H1 (cell line): ENCODE results near the gene ARID1B. TPM values are rescaled to one million over a fixed set of nuclear protein-coding genes. Genes with fewer than 3 reads are reported as not detected.

Experiments used
- CTCF ChIA-PET: fragments of 300-600 bp; sonication (Branson Sonifier 250); formaldehyde crosslinking; loops from one replicate; lab custom pipeline; 2021; ENCODE audit not compliant: partially characterized antibody; lab: Charles Lee
- POLR2A ChIA-PET: fragments of 300-600 bp; sonication (Branson Sonifier 250); formaldehyde crosslinking; loops from one replicate; lab custom pipeline; 2021; ENCODE audit warnings: inconsistent platforms; ENCODE audit not compliant: partially characterized antibody; lab: Charles Lee
- DNase-seq, 2 experiments: peaks; one replicate each; pipeline versions ENCODE4 v3.0.0 to v3.0.0-alpha.2; 2010 to 2022; ENCODE audit warnings: low spot score in 2 of 2, low read depth in 1 of 2, mixed read lengths in 1 of 2
- FAIRE-seq: peaks from 2 replicates; lab custom pipeline; 2011; peaks lifted over from hg19 to GRCh38; lab: Jason Lieb, UNC
- H2AFZ ChIP-seq: 2 replicates; pipeline ENCODE4 v1.8.1; 2012; ENCODE audit warnings: low read length, inconsistent platforms
- H2AK5ac ChIP-seq: 2 replicates; pipeline ENCODE4 v1.6.1; 2013; ENCODE audit warnings: low read depth, low read length
- H2BK120ac ChIP-seq: replicated peaks from 2 replicates; pipeline ENCODE3; 2013; ENCODE audit warnings: low read depth, low read length, inconsistent platforms
- H2BK12ac ChIP-seq: 2 replicates; pipeline ENCODE4 v1.6.1; 2013; ENCODE audit warnings: low read depth, low read length
- H2BK15ac ChIP-seq: 2 replicates; pipeline ENCODE4 v1.6.1; 2013; ENCODE audit warnings: low read length
- H2BK20ac ChIP-seq: 2 replicates; pipeline ENCODE4 v1.6.1; 2013; ENCODE audit warnings: low read length
- H2BK5ac ChIP-seq: 2 replicates; pipeline ENCODE4 v1.6.1; 2013; ENCODE audit warnings: low read depth, low read length
- H3K14ac ChIP-seq: 2 replicates; pipeline ENCODE4 v1.6.1; 2013; ENCODE audit warnings: inconsistent platforms; ENCODE audit not compliant: insufficient read length
- H3K18ac ChIP-seq: 2 replicates; pipeline ENCODE4 v1.6.1; 2013; ENCODE audit warnings: low read length; ENCODE audit errors: extremely low read depth
- H3K23ac ChIP-seq: 2 replicates; pipeline ENCODE4 v1.6.1; 2013; ENCODE audit warnings: inconsistent platforms; ENCODE audit not compliant: insufficient read length
- H3K23me2 ChIP-seq: 2 replicates; pipeline ENCODE4 v1.6.1; 2013; ENCODE audit warnings: low read depth, low read length
- H3K27ac ChIP-seq: 2 replicates; pipeline ENCODE4 v1.6.1; 2011; ENCODE audit warnings: low read depth, low read length, inconsistent platforms
- H3K27me3 ChIP-seq, 4 experiments: replicated peaks in 1 of 4; 1 replicate in 1 of 4; 2 replicates in 3 of 4; pipeline versions ENCODE4 v1.6.1 to v1.8.1; 2011 to 2013; ENCODE audit warnings: low read length in 3 of 4, mild to moderate bottlenecking in 3 of 4, inconsistent platforms in 2 of 4, mixed read lengths in 2 of 4, moderate library complexity in 1 of 4; ENCODE audit not compliant: control insufficient read depth in 3 of 4, insufficient read depth in 3 of 4; ENCODE audit errors: extremely low read depth in 1 of 4
- H3K36me3 ChIP-seq, 4 experiments: 2 replicates each; pipeline versions ENCODE4 v1.6.1 to v1.8.1; 2011 to 2013; ENCODE audit warnings: mild to moderate bottlenecking in 4 of 4, low read length in 3 of 4, moderate library complexity in 2 of 4, control low read depth in 1 of 4, inconsistent platforms in 1 of 4; ENCODE audit not compliant: insufficient read depth in 4 of 4, control insufficient read depth in 2 of 4
- H3K4ac ChIP-seq: replicated peaks from 2 replicates; pipeline ENCODE3; 2013; ENCODE audit warnings: low read length, low read depth, mixed read lengths, inconsistent platforms; ENCODE audit not compliant: insufficient read length
- H3K4me1 ChIP-seq, 4 experiments: replicated peaks in 1 of 4; 1 replicate in 1 of 4; 2 replicates in 3 of 4; pipeline versions ENCODE4 v1.6.1 to v1.8.1; 2011 to 2013; ENCODE audit warnings: low read length in 3 of 4, inconsistent platforms in 2 of 4, mixed read lengths in 1 of 4; ENCODE audit not compliant: insufficient read depth in 4 of 4, control insufficient read depth in 3 of 4
- H3K4me2 ChIP-seq, 2 experiments: 2 replicates each; pipeline versions ENCODE4 v1.6.1 to v1.8.1; 2011 to 2013; ENCODE audit warnings: low read depth in 2 of 2, low read length in 2 of 2, control low read depth in 1 of 2, inconsistent platforms in 1 of 2, mild to moderate bottlenecking in 1 of 2; ENCODE audit not compliant: insufficient read depth in 1 of 2
- H3K4me3 ChIP-seq, 4 experiments: fragments of 200-600, 300-600 bp in 1 of 4; sonication (generic), shearing (Covaris generic), sonication (Bioruptor Twin) in 1 of 4; 2 replicates each; pipeline versions ENCODE4 v1.5.1 to v1.8.1; 2011 to 2016; ENCODE audit warnings: low read length in 4 of 4, low read depth in 3 of 4, control low read depth in 2 of 4, inconsistent platforms in 2 of 4, mild to moderate bottlenecking in 2 of 4, mixed read lengths in 1 of 4, moderate library complexity in 1 of 4; ENCODE audit not compliant: insufficient read depth in 2 of 4; ENCODE audit errors: extremely low read depth in 1 of 4
- H3K56ac ChIP-seq: replicated peaks from 2 replicates; pipeline ENCODE3; 2013; ENCODE audit warnings: low read depth, mild to moderate bottlenecking, mixed read lengths, low read length, inconsistent platforms; ENCODE audit not compliant: insufficient read length
- H3K79me1 ChIP-seq: 2 replicates; pipeline ENCODE4 v1.6.1; 2013; ENCODE audit warnings: low read depth, low read length, control low read depth
- H3K79me2 ChIP-seq, 2 experiments: 2 replicates each; pipeline versions ENCODE4 v1.6.1 to v1.8.1; 2012 to 2013; ENCODE audit warnings: low read length in 2 of 2, mild to moderate bottlenecking in 2 of 2, inconsistent platforms in 1 of 2; ENCODE audit not compliant: insufficient read depth in 2 of 2, control insufficient read depth in 1 of 2
- H3K9ac ChIP-seq, 4 experiments: replicated peaks in 1 of 4; 1 replicate in 1 of 4; 2 replicates in 3 of 4; pipeline versions ENCODE4 v1.6.1 to v1.8.1; 2011 to 2013; ENCODE audit warnings: low read depth in 3 of 4, low read length in 3 of 4, control low read depth in 2 of 4, mild to moderate bottlenecking in 2 of 4, moderate library complexity in 2 of 4, inconsistent platforms in 1 of 4; ENCODE audit errors: extremely low read depth in 1 of 4
- H3K9me3 ChIP-seq, 2 experiments: 2 replicates each; pipeline versions ENCODE4 v1.6.1 to v1.8.1; 2012 to 2013; ENCODE audit warnings: mild to moderate bottlenecking in 2 of 2, moderate library complexity in 2 of 2, control low read depth in 1 of 2, inconsistent platforms in 1 of 2, low read depth in 1 of 2, low read length in 1 of 2, mixed read lengths in 1 of 2; ENCODE audit not compliant: insufficient read depth in 2 of 2
- H4K20me1 ChIP-seq, 2 experiments: replicated peaks in 1 of 2; 2 replicates each; pipeline versions ENCODE3 to v1.8.1; 2011 to 2013; ENCODE audit warnings: inconsistent platforms in 2 of 2, low read length in 2 of 2, mild to moderate bottlenecking in 1 of 2; ENCODE audit not compliant: insufficient read depth in 2 of 2, control insufficient read depth in 1 of 2
- H4K5ac ChIP-seq: 2 replicates; pipeline ENCODE4 v1.6.1; 2013; ENCODE audit warnings: low read length, low read depth, mixed read lengths, inconsistent platforms; ENCODE audit not compliant: insufficient read length
- H4K8ac ChIP-seq: 2 replicates; pipeline ENCODE4 v1.8.0; 2013; ENCODE audit warnings: mild to moderate bottlenecking, moderate library complexity, low read length, inconsistent platforms; ENCODE audit not compliant: insufficient read depth; ENCODE audit errors: extremely low read depth
- H4K91ac ChIP-seq: replicated peaks from 2 replicates; pipeline ENCODE3; 2013; ENCODE audit warnings: low read length, mixed read lengths, inconsistent platforms; ENCODE audit not compliant: insufficient read length
- ASH2L ChIP-seq: fragments of 200-600, 300-600 bp; sonication (generic); IDR thresholded peaks from one replicate; pipeline ENCODE4 v1.7.1; 2017; ENCODE audit warnings: low read length
- CBX5 ChIP-seq: fragments of 300-800, 300-1000 bp; sonication (generic); IDR thresholded peaks from 2 replicates; pipeline ENCODE4 v1.7.1; 2016; ENCODE audit warnings: antibody characterized with exemption, low read length, low read depth
- CHD2 ChIP-seq: IDR thresholded peaks from 2 replicates; pipeline ENCODE4 v1.6.1; 2012; ENCODE audit warnings: low read length, improper control_type of control experiment
- CTBP2 ChIP-seq: IDR thresholded peaks from 2 replicates; pipeline ENCODE4 v1.7.0; 2011; ENCODE audit warnings: borderline replicate concordance, mild to moderate bottlenecking, moderate library complexity, mixed read lengths, low read length; ENCODE audit not compliant: insufficient read depth, insufficient read length
- JUN ChIP-seq: IDR thresholded peaks from 2 replicates; pipeline ENCODE4 v1.6.1; 2011; ENCODE audit warnings: low read depth, mild to moderate bottlenecking, improper control_type of control experiment, low read length
- RBBP5 ChIP-seq: IDR thresholded peaks from 2 replicates; pipeline ENCODE4 v1.7.1; 2012; ENCODE audit warnings: low read depth, mild to moderate bottlenecking, inconsistent platforms, low read length, moderate library complexity, borderline replicate concordance
- SIN3A ChIP-seq, 2 experiments: IDR thresholded peaks in 1 of 2; conservative IDR thresholded peaks in 1 of 2; 2 replicates each; pipeline ENCODE4 v1.6.1; 2011 to 2012; ENCODE audit warnings: low read length in 2 of 2, improper control_type of control experiment in 1 of 2, low read depth in 1 of 2, mild to moderate bottlenecking in 1 of 2
- SIRT6 ChIP-seq: IDR thresholded peaks from one replicate; pipeline ENCODE4 v1.7.1; 2012; ENCODE audit warnings: low read length, inconsistent platforms
- SP2 ChIP-seq: IDR thresholded peaks from 2 replicates; pipeline ENCODE4 v1.6.1; 2012; ENCODE audit warnings: mild to moderate bottlenecking, low read length, inconsistent platforms
- SP4 ChIP-seq: IDR thresholded peaks from 2 replicates; pipeline ENCODE4 v1.6.1; 2012; ENCODE audit warnings: low read length, inconsistent platforms
- ZNF274 ChIP-seq: IDR thresholded peaks from 2 replicates; pipeline ENCODE4 v1.7.0; 2012; ENCODE audit warnings: low read length, borderline replicate concordance; ENCODE audit errors: extremely low read depth
- WGBS, 2 experiments: shearing (Covaris generic) in 1 of 2; methylation state at CpG; one replicate each; pipeline versions ENCODE4 v1.1.6 to v1.1.7; 2013 to 2015; ENCODE audit warnings: low lambda C conversion rate in 2 of 2, mixed read lengths in 2 of 2, inconsistent platforms in 1 of 2, low coverage in 1 of 2, missing lambda C conversion rate in 1 of 2; ENCODE audit not compliant: insufficient replicate concordance in 2 of 2, insufficient coverage in 1 of 2, insufficient read length in 1 of 2; ENCODE audit errors: extremely low coverage in 1 of 2, missing lambda C conversion rate in 1 of 2; 5-methylcytosine and 5-hydroxymethylcytosine counted together
- polyA plus RNA-seq, 7 experiments: library from polyadenylated mRNA; depleted of rRNA in 3 of 7; stranded (reverse) in 5 of 7; unstranded in 2 of 7; fragments of >200 nt in 5 of 7; fragments of 200-250 nt in 2 of 7; gene quantifications; 1 replicate in 5 of 7; 2 replicates in 1 of 7; 4 replicates in 1 of 7; pipeline versions ENCODE4 v1.2.1 to v1.2.3, GENCODE V29; 2011 to 2013; ENCODE audit warnings: missing spikeins in 2 of 7, mixed read lengths in 2 of 7
- total RNA-seq: library from RNA; stranded (reverse); fragmentation: NEBNext Ultra II Directional; extraction: Animal tissue kit (Norgen Biotek cat#: 25700); gene quantifications from 2 replicates; pipeline ENCODE4 v1.2.1, GENCODE V29; 2021

The ARID1B gene
- total and polyA plus RNA-seq, 2 of the 8 experiments (the other 6 are each of a cell fraction or from before 2014, with no cell fraction given): 24.3 to 70.3 TPM

DNA sequence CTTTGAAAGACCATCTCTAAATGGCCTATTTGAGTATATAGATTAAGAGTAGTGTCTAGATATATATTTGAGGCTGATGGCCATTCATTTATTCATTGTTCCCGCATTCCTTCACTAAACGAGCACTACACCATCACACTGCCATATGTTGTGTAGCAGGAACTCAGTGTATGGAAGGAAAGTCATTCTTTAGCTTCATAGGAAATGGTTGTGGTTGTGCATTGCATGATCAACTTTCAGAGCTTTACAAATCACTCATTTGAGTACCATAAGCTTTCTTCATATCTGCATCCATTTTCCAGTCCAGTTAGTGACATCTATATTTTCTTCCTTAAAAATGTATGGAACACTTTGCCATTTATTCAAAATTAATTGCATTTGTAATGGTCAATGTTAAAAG is 97.9 kb downstream of the ARID1B start:
- Histone ChIP-seq H3K18ac (no peak overlapping the region), H4K20me1 (peaks cover 2 to 13% of the 10 kb centered on the region in 2 experiments), H3K9me3 (no peaks in the 10 kb centered on the region), H3K4me2 (no peak overlapping the region), H3K79me1 (peaks cover 29% of the 10 kb centered on the region), H3K23me2 (0 out of 2 replicates have a peak, but pooled peaks cover 2% of the 10 kb centered on the region), H2BK5ac (no peak overlapping the region), H3K4me1 (peaks cover 0 to 10% (median 7%) of the 10 kb centered on the region in 4 experiments; a peak in 6 of 7 replicates), H3K14ac (no peak overlapping the region), H2BK15ac (no peak overlapping the region), H3K56ac (no peak overlapping the region), H2AK5ac (no peak overlapping the region), H3K27me3 (no peaks in the 10 kb centered on the region), H2AFZ (no peak overlapping the region), H3K27ac (no peak overlapping the region), H2BK12ac (no peak overlapping the region), H2BK20ac (no peak overlapping the region), H3K9ac (no peak overlapping the region), H4K5ac (no peak overlapping the region), H3K36me3 (no peaks in the 10 kb centered on the region), H3K4ac (no peak overlapping the region), H2BK120ac (no peak overlapping the region), H3K79me2 (peaks cover 22 to 100% of the 10 kb centered on the region in 2 experiments), H3K4me3 (no peak overlapping the region), H4K8ac (no peak overlapping the region), H3K23ac (no peak overlapping the region), H4K91ac (no peak overlapping the region)
- FAIRE-seq (no peak), DNase-seq (no peak)
- TF ChIP-seq SP4: no peak
- no peak for TF ChIP-seq CTBP2
- no peak for TF ChIP-seq CHD2
- no peak for TF ChIP-seq RBBP5
- TF ChIP-seq SIN3A (conservative IDR thresholded peaks at IDR 0.05 in 1 of 2, IDR thresholded peaks at IDR 0.05 in 1 of 2; ENCODE audit: low read depth in 1 of 2, low read length in 2 of 2): no peak
- no peak for TF ChIP-seq SIRT6
- no peak for TF ChIP-seq CBX5
- no peak for TF ChIP-seq ASH2L
- TF ChIP-seq JUN: no peak
- TF ChIP-seq SP2: no peak
- TF ChIP-seq ZNF274: no peak
- WGBS, 2 experiments: 88% methylated on average over 2 of the region's 2 CpGs; no CpG with 5 or more reads in 1 of the 2 experiments
- POLR2A ChIA-PET: no interaction called here
- CTCF ChIA-PET: interaction anchor here (0.7 to 1.9 kb wide), 14 partner anchors 10 to 309 kb away, joined by 3 to 6 read pairs (median 4); no protein-coding TSS in a partner anchor
